GM12878 (cell line): ENCODE measurements around the gene CDH18. TPM values are rescaled to one million over a fixed set of nuclear protein-coding genes. Genes with fewer than 3 reads are reported as not detected.

ENCODE experiments used
- ATAC-seq: fragments of 200-7000 bp; cut with Tn5 transposase; 3 replicates; pipeline ENCODE4 v1.9.1; 2020; ENCODE audit warnings: mild to moderate bottlenecking, moderate library complexity
- BruUV-seq: library from RNA; stranded (reverse); fragments of 400-500 nt; replicated peaks from 2 replicates; lab custom pipeline; 2021; lab: Mats Ljungman, UMichigan
- CTCF ChIA-PET: fragments of 300-600 bp; sonication (Branson Sonifier 250); formaldehyde crosslinking; extraction: SDS; loops from one replicate; lab custom pipeline; 2021; ENCODE audit warnings: inconsistent platforms; lab: Yijun Ruan, JAX
- POLR2A ChIA-PET: fragments of 350-600 bp; formaldehyde crosslinking; extraction: SDS; loops from one replicate; lab custom pipeline; 2021; ENCODE audit warnings: inconsistent platforms; lab: Charles Lee
- RAD21 ChIA-PET: fragments of 300-600 bp; sonication (Branson Sonifier 250); formaldehyde crosslinking; loops from one replicate; lab custom pipeline; 2023; ENCODE audit warnings: antibody characterized with exemption; ENCODE audit not compliant: unreplicated experiment; lab: Charles Lee
- SMC1A ChIA-PET: fragments of 300-600 bp; sonication (Branson Sonifier 250); formaldehyde crosslinking; loops from one replicate; lab custom pipeline; 2023; ENCODE audit not compliant: unreplicated experiment, uncharacterized antibody; lab: Charles Lee
- DNase-seq: peaks from one replicate; pipeline ENCODE4 v3.0.0-alpha.2; 2011; ENCODE audit warnings: low read depth, low spot score
- FAIRE-seq: peaks from 3 replicates; lab custom pipeline; 2011; peaks lifted over from hg19 to GRCh38; lab: Jason Lieb, UNC
- H2AFZ ChIP-seq: 2 replicates; pipeline ENCODE4 v1.6.0; 2011; ENCODE audit warnings: low read depth, low read length, control low read depth; ENCODE audit not compliant: control insufficient read depth
- H3K27ac ChIP-seq: 2 replicates; pipeline ENCODE4 v1.5.1; 2011; ENCODE audit warnings: control low read depth; ENCODE audit not compliant: control insufficient read depth, insufficient read depth
- H3K27me3 ChIP-seq, 2 experiments: replicated peaks in 1 of 2; 2 replicates each; pipeline versions ENCODE4 v1.6.0 to v1.6.1; 2011; ENCODE audit warnings: low read length in 1 of 2; ENCODE audit not compliant: control insufficient read depth in 2 of 2, insufficient read depth in 2 of 2
- H3K36me3 ChIP-seq, 2 experiments: 2 replicates each; pipeline ENCODE4 v1.5.1; 2011; ENCODE audit warnings: low read length in 1 of 2; ENCODE audit not compliant: control insufficient read depth in 2 of 2, insufficient read depth in 2 of 2
- H3K4me1 ChIP-seq: 2 replicates; pipeline ENCODE4 v1.6.1; 2011; ENCODE audit warnings: mild to moderate bottlenecking, low read length, moderate library complexity, mixed read lengths; ENCODE audit not compliant: control insufficient read depth, insufficient read depth
- H3K4me2 ChIP-seq: 2 replicates; pipeline ENCODE4 v1.6.0; 2011; ENCODE audit warnings: control low read depth; ENCODE audit not compliant: control insufficient read depth, insufficient read depth
- H3K4me3 ChIP-seq: fragments of 200-600 bp; sonication (generic); 2 replicates; pipeline ENCODE4 v1.5.1; 2016
- H3K79me2 ChIP-seq: 2 replicates; pipeline ENCODE4 v1.6.0; 2011; ENCODE audit warnings: low read length; ENCODE audit not compliant: control insufficient read depth, insufficient read depth
- H3K9ac ChIP-seq: 2 replicates; pipeline ENCODE4 v1.8.0; 2011; ENCODE audit warnings: low read length, control low read depth, mixed read lengths; ENCODE audit not compliant: control insufficient read depth, insufficient read depth
- H3K9me3 ChIP-seq: replicated peaks from 3 replicates; pipeline ENCODE4 v1.5.1; 2011; ENCODE audit warnings: mild to moderate bottlenecking, low read length; ENCODE audit not compliant: control insufficient read depth, insufficient read depth
- H4K20me1 ChIP-seq: 2 replicates; pipeline ENCODE4 v1.6.0; 2011; ENCODE audit not compliant: control insufficient read depth, insufficient read depth
- IKZF1 ChIP-seq: fragments of 450-650 bp; conservative IDR thresholded peaks from 2 replicates; pipeline ENCODE4 v1.6.1; 2017; ENCODE audit warnings: antibody characterized with exemption, mild to moderate bottlenecking
- LARP7 ChIP-seq: fragments of 450-650 bp; IDR thresholded peaks from 2 replicates; pipeline ENCODE4 v1.6.1; 2017; ENCODE audit warnings: mild to moderate bottlenecking
- MAX ChIP-seq: IDR thresholded peaks from 2 replicates; pipeline ENCODE4 v1.6.1; 2012; ENCODE audit warnings: low read depth, low read length, improper control_type of control experiment
- NFXL1 ChIP-seq: fragments of 450-650 bp; IDR thresholded peaks from 2 replicates; pipeline ENCODE4 v1.6.1; 2017; ENCODE audit warnings: antibody characterized with exemption, mild to moderate bottlenecking, borderline replicate concordance
- TBL1XR1 ChIP-seq: IDR thresholded peaks from 2 replicates; pipeline ENCODE4 v1.6.1; 2012; ENCODE audit warnings: low read depth, low read length, improper control_type of control experiment
- YY1 ChIP-seq: IDR thresholded peaks from 2 replicates; pipeline ENCODE4 v1.6.1; 2011; ENCODE audit warnings: low read depth, mild to moderate bottlenecking, low read length
- ZNF207 ChIP-seq: fragments of 450-650 bp; IDR thresholded peaks from 2 replicates; pipeline ENCODE4 v1.6.1; 2014; ENCODE audit warnings: antibody characterized with exemption, mild to moderate bottlenecking, borderline replicate concordance
- ZNF24 ChIP-seq: fragments of 450-650 bp; IDR thresholded peaks from 2 replicates; pipeline ENCODE4 v1.6.1; 2017; ENCODE audit warnings: antibody characterized with exemption, mild to moderate bottlenecking
- WGBS: methylation state at CpG from one replicate; pipeline ENCODE4 v1.1.6; 2016; ENCODE audit warnings: low lambda C conversion rate; ENCODE audit not compliant: insufficient replicate concordance, insufficient coverage; ENCODE audit errors: missing lambda C conversion rate; 5-methylcytosine and 5-hydroxymethylcytosine counted together
- in situ Hi-C: fragments of 300-500 bp; cut with MboI; formaldehyde crosslinking; loops from 9 replicates; pipeline ENCODE4 v1.14.3; 2018; ENCODE audit warnings: mixed read lengths
- intact Hi-C: fragments of 100-400 bp; cut with micrococcal nuclease; formaldehyde crosslinking; loops from one replicate; pipeline ENCODE4 v1.14.2; 2022; ENCODE audit not compliant: unreplicated experiment
- polyA plus RNA-seq, 11 experiments: library from polyadenylated mRNA; depleted of rRNA in 4 of 11; unstranded in 6 of 11; stranded (reverse) in 5 of 11; fragments of >200 nt; fragmentation: Nextera tagmentation in 4 of 11; fragmentation: Illumina TruSeq in 1 of 11; extraction: Ambion mirVana in 4 of 11; extraction: Trizol in 1 of 11; gene quantifications; 1 replicate in 1 of 11; 2 replicates in 10 of 11; pipeline versions ENCODE4 v1.2.1 to v1.2.3, GENCODE V29; 2011 to 2016; ENCODE audit warnings: inconsistent platforms in 2 of 11, missing spikeins in 2 of 11, low read depth in 1 of 11
- total RNA-seq, 4 experiments: library from RNA; depleted of rRNA in 3 of 4; stranded (reverse); fragments of >200 nt in 3 of 4; fragmentation: Illumina TruSeq in 1 of 4; extraction: Trizol in 1 of 4; gene quantifications; 2 replicates each; pipeline versions ENCODE4 v1.2.1 to v1.2.3, GENCODE V29; 2013 to 2021

CDH18 gene
- total and polyA plus RNA-seq, 10 of the 15 experiments (the other 5 are each of a cell fraction or from before 2014, with no cell fraction given): 0.41 TPM; not detected in 9

- Histone ChIP-seq H3K4me3 (no peak overlapping the region), H3K4me1 (no peaks in the 10 kb centered on the region)
- ChIA-PET SMC1A (no interaction called here), POLR2A (no interaction called here), CTCF (interaction anchor here (0.6 kb wide), 2 partner anchors 238 to 656 kb away, joined by 3 read pairs; no protein-coding TSS in a partner anchor)
- DNase-seq: no peak
- BruUV-seq: no TSS peak
- TF ChIP-seq ZNF24 (no peak), ZNF207 (no peak)
- TF ChIP-seq, all 136 proteins: peak for 0
- FAIRE-seq (no peak), ATAC-seq (no peak)
- H4K20me1 ChIP-seq: no peaks in the 10 kb centered on the region
- H2AFZ ChIP-seq: no peak overlapping the region
- H3K36me3 ChIP-seq: no peaks in the 10 kb centered on the region
- no peaks in the 10 kb centered on the region for H3K79me2 ChIP-seq
- no peaks in the 10 kb centered on the region for H3K9me3 ChIP-seq
- 6% methylated on average over 2 of the region's 2 CpGs for WGBS
- RAD21 ChIA-PET: no interaction called here
- no peak overlapping the region for H3K27ac ChIP-seq
- intact Hi-C loops (no loop called here), in situ Hi-C loops (no loop called here)
- H3K9ac ChIP-seq: no peak overlapping the region
- no peaks in the 10 kb centered on the region for H3K27me3 ChIP-seq
- no peak overlapping the region for H3K4me2 ChIP-seq
These were observed 28.1 kb downstream of the CDH18 start for GRCh38 chr5:19959830-19960384.

- in situ Hi-C loops (no loop called here), intact Hi-C loops (no loop called here)
- no peaks in the 10 kb centered on the region for H3K27me3 ChIP-seq
- no peak overlapping the region for H3K4me2 ChIP-seq
- no peaks in the 10 kb centered on the region for H4K20me1 ChIP-seq
- H3K4me3 ChIP-seq: no peak overlapping the region
- no peak for ATAC-seq
- SMC1A ChIA-PET: no interaction called here
- CTCF ChIA-PET: no interaction called here
- H3K9ac ChIP-seq: no peak overlapping the region
- POLR2A ChIA-PET: no interaction called here
- H2AFZ ChIP-seq: no peak overlapping the region
- FAIRE-seq: no peak
- no peak for TF ChIP-seq YY1
- no peak for TF ChIP-seq LARP7
- TF ChIP-seq IKZF1: no peak
- TF ChIP-seq MAX: no peak
- TF ChIP-seq NFXL1: no peak
- TF ChIP-seq TBL1XR1: no peak
- no peaks in the 10 kb centered on the region for H3K4me1 ChIP-seq
- H3K27ac ChIP-seq: no peak overlapping the region
- H3K36me3 ChIP-seq: no peaks in the 10 kb centered on the region
- no peaks in the 10 kb centered on the region for H3K79me2 ChIP-seq
- RAD21 ChIA-PET: no interaction called here
- BruUV-seq: no TSS peak
- no peak for DNase-seq
- no peaks in the 10 kb centered on the region for H3K9me3 ChIP-seq
These were observed 37.1 kb downstream of the CDH18 start for GRCh38 chr5:19950897-19951296.
